Naive thymus-derived CD8-positive, alpha-beta T cell (primary cell): ENCODE data around the gene GRM4. TPM values are rescaled to one million over a fixed set of nuclear protein-coding genes. Genes with fewer than 3 reads are reported as not detected.

Experiments
- ATAC-seq, 2 donors: fragments of 150-1000 bp; cut with Tn5 transposase in 1 of 2; sonication (Bioruptor Pico), chemical (Tn5 transposase) in 1 of 2; 1 replicate in 1 of 2; 2 replicates in 1 of 2; pipeline ENCODE4 v1.10.0; 2021; ENCODE audit warnings: mild to moderate bottlenecking in 2 of 2, moderate library complexity in 2 of 2
- POLR2A ChIA-PET: fragments of 350-600 bp; sonication (Branson Sonifier 250); formaldehyde crosslinking; loops from one replicate; lab custom pipeline; 2021; ENCODE audit warnings: antibody characterized with exemption; lab: Charles Lee
- DNase-seq, 10 donors: peaks; one replicate each; pipeline versions ENCODE4 v3.0.0 to v3.0.0-alpha.2; 2020 to 2022
- H3K27ac Mint-ChIP-seq, 10 donors: one replicate each; pipeline ENCODE4 v1.8.0; 2020 to 2022; ENCODE audit warnings: mild to moderate bottlenecking in 10 of 10, mixed read lengths in 10 of 10, moderate library complexity in 4 of 10, inconsistent platforms in 1 of 10
- H3K27me3 Mint-ChIP-seq, 5 donors: one replicate each; pipeline ENCODE4 v1.8.0; 2021 to 2022; ENCODE audit warnings: mixed read lengths in 5 of 5
- H3K36me3 Mint-ChIP-seq, 3 donors: one replicate each; pipeline ENCODE4 v1.8.0; 2020 to 2022; ENCODE audit warnings: mixed read lengths in 3 of 3, mild to moderate bottlenecking in 2 of 3, inconsistent platforms in 1 of 3
- H3K4me1 Mint-ChIP-seq, 4 donors: one replicate each; pipeline ENCODE4 v1.8.0; 2021 to 2022; ENCODE audit warnings: mixed read lengths in 4 of 4
- H3K4me3 Mint-ChIP-seq, 10 donors: one replicate each; pipeline ENCODE4 v1.8.0; 2020 to 2022; ENCODE audit warnings: mild to moderate bottlenecking in 10 of 10, mixed read lengths in 10 of 10, moderate library complexity in 6 of 10, inconsistent platforms in 1 of 10
- H3K9me3 Mint-ChIP-seq, 9 donors: one replicate each; pipeline ENCODE4 v1.8.0; 2020 to 2022; ENCODE audit warnings: mixed read lengths in 9 of 9, mild to moderate bottlenecking in 3 of 9, inconsistent platforms in 1 of 9, moderate library complexity in 1 of 9
- polyA plus RNA-seq, 3 donors: library from polyadenylated mRNA; unstranded; fragments of 300-500 nt; fragmentation: Illumina TruSeq; gene quantifications; one replicate each; pipeline ENCODE4 v1.2.3, GENCODE V29; 2021
- total RNA-seq, 8 experiments: library from RNA in 2 of 8; stranded (reverse) in 2 of 8; gene quantifications; one replicate each; pipeline ENCODE4 v1.2.3 and lab custom pipeline; 2021 to 2026

Gene GRM4
- total and polyA plus RNA-seq, 5 experiments from 2014 or later = not detected

DNA sequence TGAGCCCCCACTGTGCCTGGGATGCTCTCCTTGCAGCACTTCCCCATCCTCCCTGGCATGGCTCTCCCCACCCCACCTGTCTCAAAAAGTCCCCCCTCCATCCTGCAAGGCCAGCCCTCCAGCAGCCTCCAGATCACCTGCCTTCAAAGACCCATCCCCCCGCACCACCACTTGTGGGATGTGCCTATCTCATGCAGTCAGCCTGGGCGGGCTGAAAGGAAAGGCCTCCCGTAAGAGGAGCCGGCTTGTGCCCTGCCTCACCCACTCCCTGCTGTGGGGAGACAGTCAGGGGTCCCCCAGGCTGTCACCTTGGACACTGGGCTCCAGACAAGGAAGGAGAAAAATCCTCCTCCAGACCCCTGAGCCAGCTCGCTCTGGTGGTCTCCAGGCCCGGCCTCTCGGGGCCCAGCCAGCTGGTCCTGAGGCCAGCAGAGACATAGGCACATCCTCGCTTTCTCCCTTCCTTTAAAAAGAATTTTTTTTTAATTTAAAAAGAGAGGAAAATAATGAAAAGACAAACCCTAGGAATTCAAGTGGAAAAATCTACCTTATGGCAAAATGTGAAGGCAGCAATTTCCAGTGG lies 77.3 kb downstream of the GRM4 start:
- POLR2A ChIA-PET = no interaction called here
- H3K4me3 Mint-ChIP-seq = no peak overlapping the region
- H3K9me3 Mint-ChIP-seq = no peaks in the 10 kb centered on the region
- peaks cover 2 to 16% (median 4%) of the 10 kb centered on the region in 5 donors for H3K27me3 Mint-ChIP-seq
- no peak for ATAC-seq
- DNase-seq = no peak
- no peaks in the 10 kb centered on the region for H3K4me1 Mint-ChIP-seq
- no peak overlapping the region for H3K27ac Mint-ChIP-seq
- no peaks in the 10 kb centered on the region for H3K36me3 Mint-ChIP-seq

DNA sequence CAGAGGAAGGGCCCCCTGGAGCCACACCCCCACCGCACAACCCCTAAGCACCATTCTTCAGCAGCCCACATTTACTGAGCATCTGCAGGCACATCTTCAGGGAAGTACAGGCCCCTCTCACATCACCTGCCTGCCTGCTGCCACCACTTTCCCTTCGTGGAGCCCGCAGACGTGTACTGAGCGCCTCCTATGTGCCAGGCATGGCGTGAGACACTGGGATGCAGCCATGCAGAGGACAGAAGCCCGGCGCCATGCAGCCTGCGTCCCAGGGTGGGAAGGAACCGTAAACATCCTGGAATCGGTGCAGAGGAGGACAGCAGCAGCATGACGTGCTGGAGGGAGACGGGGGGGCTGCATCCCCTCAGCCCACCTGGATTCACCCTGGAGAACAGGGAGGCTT lies 78.1 kb downstream of the GRM4 start:
- ATAC-seq (no peak), DNase-seq (peak in 1 of 10 donors; percentile 6)
- H3K4me3 Mint-ChIP-seq = no peak overlapping the region

DNA sequence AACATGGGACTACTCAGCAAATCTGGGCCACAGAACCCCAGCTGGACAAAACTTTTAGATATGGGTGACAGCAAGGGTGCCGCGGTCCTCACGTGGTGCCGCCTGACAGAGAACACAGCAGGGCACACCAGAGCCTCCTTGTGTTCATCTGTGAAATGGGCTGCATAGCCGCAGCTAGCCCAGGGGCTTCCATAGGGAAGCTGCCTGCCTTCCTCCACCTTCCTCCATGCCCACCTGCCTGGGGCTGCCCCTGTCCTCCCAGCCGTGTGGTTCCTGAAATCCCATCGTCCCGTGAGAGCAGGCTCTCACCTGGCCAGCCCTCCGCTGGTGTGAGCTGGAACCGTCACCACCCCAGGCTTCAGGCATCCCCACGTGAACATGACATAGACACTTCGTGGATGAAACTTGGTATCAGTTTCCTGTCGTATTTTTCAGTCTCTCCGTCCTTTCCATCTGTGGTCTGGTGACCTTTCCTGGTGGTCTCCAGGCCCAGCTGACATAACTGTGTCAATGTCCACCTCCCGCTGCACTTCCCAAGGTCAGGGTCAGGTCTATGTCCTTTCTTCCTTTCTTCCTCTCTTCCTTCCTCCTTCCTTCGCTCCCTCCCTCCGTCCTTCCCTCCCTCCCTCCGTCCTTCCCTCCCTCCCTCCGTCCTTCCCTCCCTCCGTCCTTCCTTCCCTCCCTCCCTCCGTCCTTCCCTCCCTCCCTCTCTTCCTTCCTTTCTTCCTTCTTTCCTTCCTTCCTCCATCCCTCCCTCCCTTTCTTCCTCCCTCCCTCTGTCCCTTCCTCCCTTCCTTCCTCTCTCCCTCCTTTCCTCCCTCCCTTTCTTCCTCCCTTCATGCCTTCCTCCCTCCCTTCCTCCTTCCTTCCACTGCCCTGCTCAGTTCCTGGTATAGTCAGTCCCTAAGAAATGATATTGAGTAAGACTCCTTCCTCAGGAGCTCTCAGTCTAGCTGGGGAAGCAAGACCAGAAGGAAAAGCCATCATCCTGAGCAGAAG lies 78.8 kb downstream of the GRM4 start:
- POLR2A ChIA-PET = interaction anchor here (0.5 to 0.6 kb wide), 2 partner anchors 468 to 515 kb away, joined by 3 read pairs; no protein-coding TSS in a partner anchor

More for the DNA sequence above, 78.1 kb downstream of the GRM4 start:
- Mint-ChIP-seq H3K27me3 (peaks cover 2 to 16% (median 4%) of the 10 kb centered on the region in 5 donors), H3K36me3 (no peaks in the 10 kb centered on the region), H3K9me3 (no peaks in the 10 kb centered on the region), H3K27ac (no peak overlapping the region), H3K4me1 (no peaks in the 10 kb centered on the region)
- POLR2A ChIA-PET = interaction anchor here (0.6 kb wide), 1 partner anchor 469 kb away, joined by 3 read pairs; no protein-coding TSS in a partner anchor

DNA sequence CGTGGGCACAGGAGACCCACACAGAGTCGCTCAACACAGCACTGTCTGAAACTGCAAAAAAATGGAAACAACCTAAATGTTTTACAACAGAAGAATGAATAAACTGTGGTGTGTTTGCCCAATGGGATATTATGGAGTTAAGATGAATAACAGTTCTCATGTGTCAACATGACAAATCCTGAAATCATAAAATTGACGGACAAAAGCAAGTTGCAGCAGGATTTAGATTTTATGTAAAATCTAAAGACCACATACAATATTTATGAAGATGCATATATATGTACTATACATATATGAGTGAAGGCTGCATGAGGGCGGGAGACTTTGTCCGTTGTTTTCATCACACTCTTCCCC lies 79.7 kb downstream of the GRM4 start:
- H3K4me3 Mint-ChIP-seq = no peak overlapping the region
- H3K36me3 Mint-ChIP-seq = no peaks in the 10 kb centered on the region
- ATAC-seq (no peak), DNase-seq (no peak)
- H3K27me3 Mint-ChIP-seq = peaks cover 2 to 16% (median 4%) of the 10 kb centered on the region in 5 donors
- H3K27ac Mint-ChIP-seq = no peak overlapping the region
- no peaks in the 10 kb centered on the region for H3K4me1 Mint-ChIP-seq
- POLR2A ChIA-PET = interaction anchor here (0.5 kb wide), 1 partner anchor 516 kb away, joined by 3 read pairs; no protein-coding TSS in a partner anchor
- H3K9me3 Mint-ChIP-seq = no peaks in the 10 kb centered on the region

More for the DNA sequence above, 78.8 kb downstream of the GRM4 start:
- Mint-ChIP-seq H3K9me3 (no peaks in the 10 kb centered on the region), H3K27me3 (peaks cover 2 to 16% (median 4%) of the 10 kb centered on the region in 5 donors), H3K4me3 (no peak overlapping the region), H3K4me1 (no peaks in the 10 kb centered on the region), H3K27ac (no peak overlapping the region), H3K36me3 (no peaks in the 10 kb centered on the region)
- ATAC-seq = no peak
- DNase-seq = no peak

DNA sequence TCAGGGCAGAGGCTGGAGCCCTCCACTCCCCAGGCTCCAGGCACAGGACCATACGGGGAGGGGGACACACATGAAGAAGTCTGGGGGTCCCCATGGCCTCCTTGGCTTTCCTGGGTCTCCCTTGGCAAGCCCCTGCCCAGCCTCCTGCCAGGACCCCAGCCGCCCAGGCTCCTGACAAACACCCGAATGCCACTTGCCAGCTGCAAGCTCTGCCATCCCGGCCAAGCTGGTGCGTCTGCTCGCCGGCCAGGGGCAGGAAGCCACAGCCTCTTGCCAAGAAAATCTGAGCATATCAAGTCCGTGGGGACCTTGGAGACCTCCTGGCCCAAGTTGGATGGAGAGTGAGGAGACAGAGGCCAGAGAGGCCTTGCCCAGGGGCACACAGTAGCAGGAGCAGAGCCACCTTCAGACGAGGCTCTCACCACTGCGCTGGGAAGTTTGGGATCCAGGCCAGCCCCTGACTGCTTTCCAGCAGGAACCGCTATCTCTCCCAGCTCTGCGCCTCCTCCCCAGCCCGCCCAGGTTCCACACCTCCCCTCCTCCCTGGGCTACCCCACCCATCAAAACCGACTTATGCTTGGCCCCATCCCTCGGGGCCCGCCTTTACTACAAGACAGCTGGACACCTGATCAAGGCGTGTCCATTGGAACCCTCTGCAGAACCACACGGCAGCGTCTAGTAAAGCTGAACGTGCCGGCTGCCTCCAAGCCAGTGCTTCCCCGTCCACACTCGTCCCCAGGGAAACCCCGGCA lies 80.2 kb downstream of the GRM4 start:
- Mint-ChIP-seq H3K27ac (no peak overlapping the region), H3K4me1 (no peaks in the 10 kb centered on the region), H3K36me3 (no peaks in the 10 kb centered on the region), H3K4me3 (no peak overlapping the region), H3K9me3 (no peaks in the 10 kb centered on the region), H3K27me3 (peaks cover 2 to 16% (median 4%) of the 10 kb centered on the region in 5 donors)
- POLR2A ChIA-PET = no interaction called here
- DNase-seq = no peak
- ATAC-seq = no peak

DNA sequence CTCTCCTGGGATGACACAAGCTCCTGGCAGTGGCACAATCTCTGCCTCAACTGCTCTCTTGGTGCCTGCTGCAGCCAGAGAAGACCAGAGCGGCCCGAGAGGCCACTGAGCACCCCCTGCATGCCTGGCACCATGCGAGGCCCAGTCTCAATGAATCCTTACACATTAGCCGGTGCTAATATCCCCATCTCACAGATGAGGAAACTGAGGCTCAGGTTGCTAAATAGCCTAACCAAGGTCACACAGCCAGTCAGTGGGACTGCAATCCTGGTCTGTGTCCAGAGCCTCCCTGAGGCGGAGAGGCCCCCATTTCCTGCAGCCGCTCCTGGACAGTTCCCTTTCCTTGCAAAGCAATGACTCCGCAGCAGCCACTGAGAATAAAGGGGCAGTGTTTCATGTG lies 81.2 kb downstream of the GRM4 start:
- peaks cover 2 to 16% (median 4%) of the 10 kb centered on the region in 5 donors for H3K27me3 Mint-ChIP-seq
- no peaks in the 10 kb centered on the region for H3K9me3 Mint-ChIP-seq
- POLR2A ChIA-PET = no interaction called here
- H3K27ac Mint-ChIP-seq = no peak overlapping the region
- ATAC-seq (no peak), DNase-seq (no peak)
- H3K4me3 Mint-ChIP-seq = no peak overlapping the region
- no peaks in the 10 kb centered on the region for H3K4me1 Mint-ChIP-seq
- H3K36me3 Mint-ChIP-seq = no peaks in the 10 kb centered on the region

DNA sequence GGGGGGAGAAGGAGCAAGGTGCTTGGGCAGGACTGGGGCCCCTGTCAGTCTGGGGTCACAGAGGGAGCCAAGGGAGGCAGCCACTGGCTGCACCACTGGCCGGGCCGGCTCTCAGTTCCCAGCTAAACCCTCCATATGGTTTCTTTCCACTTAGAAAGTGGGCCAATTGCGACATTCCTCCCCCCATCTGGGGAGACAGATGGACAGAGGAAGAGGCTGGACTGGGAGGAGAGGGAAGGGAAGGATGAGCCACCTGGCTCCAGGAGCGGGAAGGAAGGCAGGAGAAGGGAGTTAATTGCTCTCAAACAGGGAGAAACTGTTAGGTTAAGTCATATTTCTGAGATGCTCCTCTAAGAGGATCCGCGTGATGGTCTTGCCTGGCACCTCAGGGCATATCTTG lies 82.2 kb downstream of the GRM4 start:
- Mint-ChIP-seq H3K9me3 (no peaks in the 10 kb centered on the region), H3K4me3 (no peak overlapping the region), H3K36me3 (no peaks in the 10 kb centered on the region), H3K27ac (peak overlapping the region in 1 of 10 donors; percentile 15), H3K4me1 (no peaks in the 10 kb centered on the region), H3K27me3 (peaks cover 2 to 16% (median 4%) of the 10 kb centered on the region in 5 donors)
- DNase-seq (no peak), ATAC-seq (no peak)
- POLR2A ChIA-PET = no interaction called here

DNA sequence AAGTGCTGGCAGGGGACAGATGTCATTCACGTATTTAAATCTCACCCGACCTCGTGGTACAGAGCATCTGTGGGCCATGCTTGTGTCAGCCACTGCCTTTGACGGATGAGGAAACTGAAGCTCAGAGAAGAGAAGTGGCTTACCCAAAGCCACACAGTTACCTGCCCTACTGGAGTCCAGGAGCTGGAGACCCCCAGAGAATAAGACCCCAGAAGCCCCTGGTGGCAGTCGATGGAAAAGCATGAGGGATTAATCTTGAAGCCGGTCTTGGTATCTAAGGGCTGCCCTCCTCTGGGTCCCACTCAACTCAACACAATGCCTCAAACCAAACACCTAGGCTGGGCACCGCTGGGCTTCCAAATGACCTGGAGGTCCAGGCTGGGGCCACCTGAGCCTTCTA lies 83.1 kb downstream of the GRM4 start:
- no peak for ATAC-seq
- Mint-ChIP-seq H3K4me1 (no peaks in the 10 kb centered on the region), H3K27ac (peak overlapping the region in 1 of 10 donors; percentile 7), H3K4me3 (no peak overlapping the region), H3K9me3 (no peaks in the 10 kb centered on the region), H3K27me3 (peaks cover 2 to 16% (median 4%) of the 10 kb centered on the region in 5 donors), H3K36me3 (no peaks in the 10 kb centered on the region)
- no peak for DNase-seq
- POLR2A ChIA-PET = no interaction called here

DNA sequence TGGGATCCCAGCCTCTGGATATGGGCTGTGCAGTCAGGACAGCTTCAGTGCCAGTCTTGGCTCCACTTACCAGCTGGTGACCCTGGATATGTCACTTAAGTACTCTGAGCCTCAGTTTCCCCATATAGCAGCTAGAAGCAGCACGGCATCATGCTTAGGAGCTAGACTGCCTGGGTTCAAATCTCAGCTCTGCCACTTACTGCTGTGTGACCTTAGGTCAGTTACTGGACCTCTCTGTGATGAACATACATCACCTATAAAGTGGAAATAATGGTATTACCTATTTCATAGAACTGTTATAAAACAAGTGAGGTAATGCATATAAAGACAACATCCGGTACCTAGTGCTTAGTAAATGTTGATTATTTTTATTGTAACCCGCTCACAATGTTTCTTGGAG lies 83.7 kb downstream of the GRM4 start:
- no peak for ATAC-seq
- Mint-ChIP-seq H3K36me3 (no peaks in the 10 kb centered on the region), H3K27ac (no peak overlapping the region), H3K27me3 (peaks cover 0 to 12% (median 5%) of the 10 kb centered on the region in 5 donors), H3K4me1 (no peaks in the 10 kb centered on the region), H3K4me3 (no peak overlapping the region), H3K9me3 (no peaks in the 10 kb centered on the region)
- DNase-seq = no peak
- POLR2A ChIA-PET = no interaction called here

DNA sequence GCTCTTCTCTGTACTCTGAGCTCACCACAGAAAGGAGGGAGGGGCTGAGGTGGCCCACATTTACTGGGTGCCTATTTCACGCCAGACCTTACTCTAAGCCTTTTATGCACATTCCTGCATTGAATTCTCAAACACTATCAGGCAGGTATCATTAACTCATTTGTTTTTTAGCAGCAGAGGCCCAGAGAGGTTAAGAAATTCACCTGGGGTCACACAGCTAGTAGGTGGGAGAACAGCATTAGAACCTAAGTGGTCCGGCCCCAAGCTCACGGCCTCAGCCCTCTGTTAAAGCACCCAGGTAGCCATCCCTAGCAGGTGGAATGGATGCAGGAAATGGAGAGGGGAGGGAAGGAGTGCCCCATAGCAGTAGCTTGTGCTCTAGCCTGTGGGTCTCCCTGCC lies 84.5 kb downstream of the GRM4 start:
- Mint-ChIP-seq H3K4me3 (no peak overlapping the region), H3K4me1 (no peaks in the 10 kb centered on the region), H3K9me3 (no peaks in the 10 kb centered on the region), H3K27me3 (peaks cover 0 to 10% (median 5%) of the 10 kb centered on the region in 5 donors), H3K36me3 (no peaks in the 10 kb centered on the region), H3K27ac (no peak overlapping the region)
- POLR2A ChIA-PET = no interaction called here
- no peak for DNase-seq
- ATAC-seq = no peak

DNA sequence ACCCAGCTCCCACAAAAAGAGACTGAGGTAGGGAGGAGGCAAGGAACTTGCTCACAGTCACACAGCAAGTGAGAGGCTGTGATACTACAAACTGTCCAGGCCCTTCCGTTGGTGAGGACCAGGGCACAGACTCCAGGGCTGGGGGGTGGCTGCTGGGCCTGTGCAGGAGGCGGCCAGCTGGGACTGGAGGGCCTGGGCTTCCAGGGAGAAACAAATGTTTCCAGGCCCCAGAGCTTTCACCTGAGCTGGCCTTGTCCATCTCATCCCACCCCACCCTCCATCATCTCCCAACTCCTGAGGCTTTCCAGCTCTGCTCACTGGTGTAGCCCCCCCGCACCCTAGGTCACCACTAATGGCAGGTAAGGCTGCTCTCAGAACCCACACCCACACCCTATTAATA lies 86.0 kb downstream of the GRM4 start:
- Mint-ChIP-seq H3K9me3 (no peaks in the 10 kb centered on the region), H3K36me3 (no peaks in the 10 kb centered on the region), H3K27ac (no peak overlapping the region), H3K4me3 (no peak overlapping the region), H3K27me3 (peaks cover 0 to 22% (median 7%) of the 10 kb centered on the region in 5 donors), H3K4me1 (peaks cover 0 to 5% (median 5%) of the 10 kb centered on the region in 4 donors)
- POLR2A ChIA-PET = no interaction called here
- DNase-seq (no peak), ATAC-seq (no peak)

DNA sequence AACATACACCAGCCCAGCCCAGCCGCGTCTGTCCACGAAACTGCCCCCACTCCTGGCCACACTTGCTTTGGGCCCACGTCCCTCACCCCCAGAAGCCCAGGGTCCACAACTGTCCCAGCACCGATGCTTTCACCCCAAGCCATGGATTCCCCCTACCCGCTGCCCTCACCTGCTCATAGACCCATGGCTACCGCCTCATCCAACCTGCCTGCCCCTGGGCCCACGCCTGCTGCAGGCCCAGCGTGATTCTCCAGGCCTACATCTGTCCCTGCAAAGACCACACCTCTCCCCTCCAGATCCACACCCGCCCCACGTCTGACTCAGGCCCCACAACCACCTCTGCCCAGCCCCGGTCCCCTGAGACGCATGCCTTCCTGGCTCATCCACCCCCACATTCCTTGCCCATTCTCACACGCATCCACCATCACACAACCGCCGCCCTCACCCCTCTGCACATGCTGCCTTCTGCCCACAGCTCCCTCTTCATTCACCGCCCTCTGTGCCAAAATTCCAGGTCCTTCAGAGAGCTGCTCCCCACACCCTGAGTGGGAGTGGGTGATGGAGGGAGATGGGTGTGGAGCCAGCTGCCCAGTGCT lies 86.7 kb downstream of the GRM4 start:
- Mint-ChIP-seq H3K36me3 (no peaks in the 10 kb centered on the region), H3K27ac (no peak overlapping the region), H3K27me3 (peaks cover 0 to 25% (median 6%) of the 10 kb centered on the region in 5 donors), H3K4me1 (peaks cover 0 to 6% (median 5%) of the 10 kb centered on the region in 4 donors), H3K4me3 (peak overlapping the region in 1 of 10 donors; percentile 14), H3K9me3 (no peaks in the 10 kb centered on the region)
- no peak for DNase-seq
- POLR2A ChIA-PET = no interaction called here
- ATAC-seq = no peak
